T-helper 17 cell (primary cell): ENCODE measurements around the gene ZNF804A. TPM values are rescaled to one million over a fixed set of nuclear protein-coding genes. Genes with fewer than 3 reads are reported as not detected.

Experiments used
- ATAC-seq: fragments of 150-1000 bp; cut with Tn5 transposase; 2 replicates; pipeline ENCODE4 v1.10.0; 2021; ENCODE audit warnings: mild to moderate bottlenecking, moderate library complexity
- DNase-seq, 3 donors: peaks; one replicate each; pipeline versions ENCODE4 v3.0.0 to v3.0.0-alpha.2; 2020 to 2021
- H3K9me3 ChIP-seq: one replicate; pipeline ENCODE4 v1.7.0; 2013; ENCODE audit warnings: low read length, mild to moderate bottlenecking; ENCODE audit not compliant: control insufficient read depth, poor library complexity, severe bottlenecking
- H3K27ac Mint-ChIP-seq: one replicate; pipeline ENCODE4 v1.8.0; 2022; ENCODE audit warnings: mild to moderate bottlenecking, moderate library complexity, mixed read lengths
- H3K27me3 Mint-ChIP-seq: one replicate; pipeline ENCODE4 v1.8.0; 2022; ENCODE audit warnings: mixed read lengths
- H3K36me3 Mint-ChIP-seq: one replicate; pipeline ENCODE4 v1.8.0; 2022; ENCODE audit warnings: low read depth, mixed read lengths
- H3K4me1 Mint-ChIP-seq: one replicate; pipeline ENCODE4 v1.8.0; 2022; ENCODE audit warnings: mild to moderate bottlenecking, mixed read lengths
- H3K4me3 Mint-ChIP-seq: one replicate; pipeline ENCODE4 v1.8.0; 2022; ENCODE audit warnings: mild to moderate bottlenecking, moderate library complexity, mixed read lengths
- total RNA-seq, 4 donors: library from RNA in 2 of 4; stranded (reverse) in 2 of 4; gene quantifications; one replicate each; pipeline ENCODE4 v1.2.3 and lab custom pipeline; 2022 to 2026

The ZNF804A gene
- total RNA-seq, 2 donors from 2014 or later, result not detected

GRCh38 chr2:184760931-184761330 is 162.6 kb downstream of the ZNF804A start:
- Mint-ChIP-seq H3K36me3 (no peaks in the 10 kb centered on the region), H3K4me1 (no peaks in the 10 kb centered on the region), H3K4me3 (no peak overlapping the region), H3K27ac (no peak overlapping the region), H3K27me3 (no peaks in the 10 kb centered on the region)
- ATAC-seq (no peak), DNase-seq (no peak)
- H3K9me3 ChIP-seq, result no peaks in the 10 kb centered on the region

- DNase-seq (no peak), ATAC-seq (no peak)
- H3K4me1 Mint-ChIP-seq, result no peaks in the 10 kb centered on the region
- no peaks in the 10 kb centered on the region for H3K36me3 Mint-ChIP-seq
- H3K27ac Mint-ChIP-seq, result no peak overlapping the region
- no peaks in the 10 kb centered on the region for H3K27me3 Mint-ChIP-seq
- no peaks in the 10 kb centered on the region for H3K9me3 ChIP-seq
- H3K4me3 Mint-ChIP-seq, result no peak overlapping the region
Observed at GRCh38 chr2:184765112-184765895, 167.0 kb downstream of the ZNF804A start.

GRCh38 chr2:184767059-184767458 is 168.7 kb downstream of the ZNF804A start:
- DNase-seq (no peak), ATAC-seq (no peak)
- Mint-ChIP-seq H3K4me1 (no peaks in the 10 kb centered on the region), H3K27me3 (no peaks in the 10 kb centered on the region), H3K4me3 (no peak overlapping the region), H3K27ac (no peak overlapping the region), H3K36me3 (no peaks in the 10 kb centered on the region)
- no peaks in the 10 kb centered on the region for H3K9me3 ChIP-seq

GRCh38 chr2:184769023-184769422 is 170.7 kb downstream of the ZNF804A start:
- H3K27ac Mint-ChIP-seq, result no peak overlapping the region
- no peaks in the 10 kb centered on the region for H3K9me3 ChIP-seq
- H3K4me3 Mint-ChIP-seq, result no peak overlapping the region
- H3K36me3 Mint-ChIP-seq, result no peaks in the 10 kb centered on the region
- H3K4me1 Mint-ChIP-seq, result no peaks in the 10 kb centered on the region
- DNase-seq (no peak), ATAC-seq (no peak)
- no peaks in the 10 kb centered on the region for H3K27me3 Mint-ChIP-seq

- Mint-ChIP-seq H3K4me1 (no peaks in the 10 kb centered on the region), H3K36me3 (no peaks in the 10 kb centered on the region), H3K4me3 (no peak overlapping the region), H3K27ac (no peak overlapping the region), H3K27me3 (no peaks in the 10 kb centered on the region)
- no peak for DNase-seq
- no peak for ATAC-seq
- no peaks in the 10 kb centered on the region for H3K9me3 ChIP-seq
Observed at GRCh38 chr2:184769686-184770085, 171.4 kb downstream of the ZNF804A start.

- DNase-seq (no peak), ATAC-seq (no peak)
- Mint-ChIP-seq H3K4me3 (no peak overlapping the region), H3K27me3 (no peaks in the 10 kb centered on the region), H3K36me3 (no peaks in the 10 kb centered on the region), H3K4me1 (no peaks in the 10 kb centered on the region), H3K27ac (no peak overlapping the region)
- H3K9me3 ChIP-seq, result no peaks in the 10 kb centered on the region
Observed at GRCh38 chr2:184779777-184780176, 181.4 kb downstream of the ZNF804A start.

- Mint-ChIP-seq H3K27me3 (no peaks in the 10 kb centered on the region), H3K4me3 (no peak overlapping the region), H3K4me1 (no peaks in the 10 kb centered on the region), H3K27ac (no peak overlapping the region), H3K36me3 (no peaks in the 10 kb centered on the region)
- ATAC-seq (no peak), DNase-seq (no peak)
- no peaks in the 10 kb centered on the region for H3K9me3 ChIP-seq
Observed at GRCh38 chr2:184780384-184780783, 182.1 kb downstream of the ZNF804A start.

- Mint-ChIP-seq H3K4me1 (no peaks in the 10 kb centered on the region), H3K4me3 (no peak overlapping the region), H3K36me3 (no peaks in the 10 kb centered on the region), H3K27me3 (no peaks in the 10 kb centered on the region), H3K27ac (no peak overlapping the region)
- DNase-seq, result no peak
- H3K9me3 ChIP-seq, result no peaks in the 10 kb centered on the region
- ATAC-seq, result no peak
Observed at GRCh38 chr2:184780944-184781343, 182.6 kb downstream of the ZNF804A start.

GRCh38 chr2:184783576-184783975 is 185.2 kb downstream of the ZNF804A start:
- Mint-ChIP-seq H3K27ac (no peak overlapping the region), H3K4me1 (no peaks in the 10 kb centered on the region), H3K36me3 (no peaks in the 10 kb centered on the region), H3K4me3 (no peak overlapping the region), H3K27me3 (no peaks in the 10 kb centered on the region)
- no peaks in the 10 kb centered on the region for H3K9me3 ChIP-seq
- DNase-seq, result no peak
- ATAC-seq, result no peak

- H3K4me1 Mint-ChIP-seq, result no peaks in the 10 kb centered on the region
- H3K27me3 Mint-ChIP-seq, result no peaks in the 10 kb centered on the region
- H3K36me3 Mint-ChIP-seq, result no peaks in the 10 kb centered on the region
- no peak for DNase-seq
- H3K4me3 Mint-ChIP-seq, result no peak overlapping the region
- no peak for ATAC-seq
- no peaks in the 10 kb centered on the region for H3K9me3 ChIP-seq
- H3K27ac Mint-ChIP-seq, result no peak overlapping the region
Observed at GRCh38 chr2:184793176-184793575, 194.8 kb downstream of the ZNF804A start.

- no peak overlapping the region for H3K4me3 Mint-ChIP-seq
Observed at GRCh38 chr2:184799379-184799778, 201.1 kb downstream of the ZNF804A start.

GRCh38 chr2:184814421-184814820 is 216.1 kb downstream of the ZNF804A start:
- no peak for ATAC-seq
- no peaks in the 10 kb centered on the region for H3K9me3 ChIP-seq
- no peak for DNase-seq
- no peak overlapping the region for H3K27ac Mint-ChIP-seq
- no peaks in the 10 kb centered on the region for H3K36me3 Mint-ChIP-seq
- no peak overlapping the region for H3K4me3 Mint-ChIP-seq
- H3K27me3 Mint-ChIP-seq, result no peaks in the 10 kb centered on the region
- no peaks in the 10 kb centered on the region for H3K4me1 Mint-ChIP-seq

More at GRCh38 chr2:184799379-184799778, 201.1 kb downstream of the ZNF804A start:
- no peak for DNase-seq
- H3K27ac Mint-ChIP-seq, result no peak overlapping the region
- ATAC-seq, result no peak
- no peaks in the 10 kb centered on the region for H3K27me3 Mint-ChIP-seq
- H3K36me3 Mint-ChIP-seq, result no peaks in the 10 kb centered on the region
- H3K4me1 Mint-ChIP-seq, result no peaks in the 10 kb centered on the region
- H3K9me3 ChIP-seq, result no peaks in the 10 kb centered on the region

- H3K9me3 ChIP-seq, result no peaks in the 10 kb centered on the region
- no peak for ATAC-seq
- Mint-ChIP-seq H3K27ac (no peak overlapping the region), H3K4me3 (no peak overlapping the region), H3K36me3 (no peaks in the 10 kb centered on the region), H3K27me3 (no peaks in the 10 kb centered on the region), H3K4me1 (no peaks in the 10 kb centered on the region)
- no peak for DNase-seq
Observed at GRCh38 chr2:184815824-184816223, 217.5 kb downstream of the ZNF804A start.

GRCh38 chr2:184824597-184824996 is 226.3 kb downstream of the ZNF804A start:
- no peak overlapping the region for H3K27ac Mint-ChIP-seq
- H3K9me3 ChIP-seq, result no peaks in the 10 kb centered on the region
- no peaks in the 10 kb centered on the region for H3K36me3 Mint-ChIP-seq
- ATAC-seq (no peak), DNase-seq (no peak)
- H3K4me3 Mint-ChIP-seq, result no peak overlapping the region
- H3K4me1 Mint-ChIP-seq, result no peaks in the 10 kb centered on the region
- no peaks in the 10 kb centered on the region for H3K27me3 Mint-ChIP-seq
